Calu3 (cell line): Measurements from ENCODE around the gene TNIK. TPM values are rescaled to one million over a fixed set of nuclear protein-coding genes. Genes with fewer than 3 reads are reported as not detected.

Experiments used
- BruUV-seq: library from RNA; stranded (reverse); fragments of 400-500 nt; replicated peaks from 2 replicates; lab custom pipeline; 2021; lab: Mats Ljungman, UMichigan
- CTCF ChIA-PET: fragments of 300-600 bp; sonication (Branson Sonifier 250); formaldehyde crosslinking; loops from one replicate; lab custom pipeline; 2022; ENCODE audit warnings: antibody characterized with exemption; lab: Charles Lee
- DNase-seq: peaks from one replicate; pipeline ENCODE4 v3.0.0; 2022
- H3K27ac Mint-ChIP-seq: one replicate; pipeline ENCODE4 v1.8.0; 2022; ENCODE audit warnings: mixed read lengths; ENCODE audit not compliant: unreplicated experiment
- H3K27me3 Mint-ChIP-seq: one replicate; pipeline ENCODE4 v1.8.0; 2022; ENCODE audit warnings: mixed read lengths; ENCODE audit not compliant: unreplicated experiment
- H3K36me3 Mint-ChIP-seq: one replicate; pipeline ENCODE4 v1.8.0; 2022; ENCODE audit warnings: mild to moderate bottlenecking, moderate library complexity, mixed read lengths; ENCODE audit not compliant: insufficient read depth, unreplicated experiment
- H3K4me1 Mint-ChIP-seq: one replicate; pipeline ENCODE4 v1.8.0; 2022; ENCODE audit warnings: mild to moderate bottlenecking, low read depth, mixed read lengths; ENCODE audit not compliant: unreplicated experiment
- H3K4me3 Mint-ChIP-seq: one replicate; pipeline ENCODE4 v1.8.0; 2022; ENCODE audit warnings: mild to moderate bottlenecking, low read depth, moderate library complexity, mixed read lengths; ENCODE audit not compliant: unreplicated experiment
- H3K9me3 Mint-ChIP-seq: one replicate; pipeline ENCODE4 v1.8.0; 2022; ENCODE audit warnings: low read depth, mixed read lengths; ENCODE audit not compliant: unreplicated experiment
- CTCF ChIP-seq: fragments of 200-600 bp; IDR thresholded peaks from one replicate; pipeline ENCODE4 v1.8.0; 2022; ENCODE audit warnings: antibody characterized with exemption; ENCODE audit not compliant: unreplicated experiment
- intact Hi-C: fragments of 100-400 bp; cut with micrococcal nuclease; formaldehyde crosslinking; loops from one replicate; pipeline ENCODE4 v1.10.0; 2022; ENCODE audit not compliant: unreplicated experiment
- total RNA-seq: library from RNA; stranded (reverse); gene quantifications from 2 replicates; pipeline ENCODE4 v1.2.3, GENCODE V29; 2022

Gene TNIK
- total RNA-seq, 1 experiment from 2014 or later: 19.7 TPM

- Mint-ChIP-seq H3K4me3 (no peak overlapping the region), H3K9me3 (no peaks in the 10 kb centered on the region), H3K27me3 (no peaks in the 10 kb centered on the region), H3K36me3 (no peaks in the 10 kb centered on the region), H3K4me1 (peaks cover 14% of the 10 kb centered on the region), H3K27ac (no peak overlapping the region)
- TF ChIP-seq CTCF: no peak
- BruUV-seq: no TSS peak
- no peak for DNase-seq
- CTCF ChIA-PET: no interaction called here
- intact Hi-C loops: no loop called here
Measured at GRCh38 chr3:171420667-171421066, 39.5 kb downstream of the TNIK start.

GRCh38 chr3:171419457-171419856 lies 40.7 kb downstream of the TNIK start:
- BruUV-seq: no TSS peak
- intact Hi-C loops: no loop called here
- TF ChIP-seq CTCF: no peak
- no peak overlapping the region for H3K27ac Mint-ChIP-seq
- H3K4me1 Mint-ChIP-seq: peaks cover 14% of the 10 kb centered on the region
- no peaks in the 10 kb centered on the region for H3K36me3 Mint-ChIP-seq
- DNase-seq: no peak
- H3K4me3 Mint-ChIP-seq: no peak overlapping the region
- no peaks in the 10 kb centered on the region for H3K27me3 Mint-ChIP-seq
- CTCF ChIA-PET: interaction anchor here (1.6 kb wide), 1 partner anchor 9 kb away, joined by 4 read pairs; no protein-coding TSS in a partner anchor
- H3K9me3 Mint-ChIP-seq: no peaks in the 10 kb centered on the region

GRCh38 chr3:171417813-171418212 lies 42.4 kb downstream of the TNIK start:
- Mint-ChIP-seq H3K27me3 (no peaks in the 10 kb centered on the region), H3K27ac (no peak overlapping the region), H3K4me3 (no peak overlapping the region), H3K36me3 (no peaks in the 10 kb centered on the region), H3K9me3 (no peaks in the 10 kb centered on the region), H3K4me1 (peaks cover 14% of the 10 kb centered on the region)
- no peak for TF ChIP-seq CTCF
- CTCF ChIA-PET: interaction anchor here (0.6 to 1.4 kb wide), 2 partner anchors 13 to 1868 kb away, joined by 3 to 7 read pairs; no protein-coding TSS in a partner anchor
- DNase-seq: peak; percentile 18
- no TSS peak for BruUV-seq
- intact Hi-C loops: no loop called here

GRCh38 chr3:171417137-171417536 lies 43.1 kb downstream of the TNIK start:
- Mint-ChIP-seq H3K27ac (no peak overlapping the region), H3K27me3 (no peaks in the 10 kb centered on the region), H3K4me3 (no peak overlapping the region), H3K9me3 (no peaks in the 10 kb centered on the region), H3K36me3 (no peaks in the 10 kb centered on the region), H3K4me1 (peaks cover 14% of the 10 kb centered on the region)
- CTCF ChIA-PET: interaction anchor here (0.6 to 1.4 kb wide), 2 partner anchors 13 to 1868 kb away, joined by 3 to 7 read pairs; no protein-coding TSS in a partner anchor
- no peak for TF ChIP-seq CTCF
- no TSS peak for BruUV-seq
- DNase-seq: no peak
- intact Hi-C loops: no loop called here
